Activated CD4-positive, alpha-beta T cell treated with anti-CD3 and anti-CD28 coated beads, Interleukin-2, amount 50 U/mL, for 16 hours (primary cell): Measurements from ENCODE around the gene POMT1.
A peak's percentile ranks its signal among the peaks of the same experiment; 100 is the strongest.

ENCODE experiments used
- DNase-seq: peaks from one replicate; pipeline ENCODE4 v3.0.0-alpha.2; 2020

Gene POMT1

GRCh38 chr9:131557855-131558548 lies 55.3 kb downstream of the POMT1 start:
- no peak for DNase-seq

GRCh38 chr9:131559421-131560000 lies 56.8 kb downstream of the POMT1 start:
- DNase-seq: no peak

GRCh38 chr9:131562032-131562959 lies 59.6 kb downstream of the POMT1 start:
- no peak for DNase-seq

GRCh38 chr9:131565369-131565768 lies 62.7 kb downstream of the POMT1 start:
- DNase-seq: peak; percentile 21

GRCh38 chr9:131566158-131566557 lies 63.4 kb downstream of the POMT1 start:
- DNase-seq: no peak

GRCh38 chr9:131567910-131568309 lies 65.2 kb downstream of the POMT1 start:
- no peak for DNase-seq
